ENCODE results near the gene EPN2.

The EPN2 gene

DNA sequence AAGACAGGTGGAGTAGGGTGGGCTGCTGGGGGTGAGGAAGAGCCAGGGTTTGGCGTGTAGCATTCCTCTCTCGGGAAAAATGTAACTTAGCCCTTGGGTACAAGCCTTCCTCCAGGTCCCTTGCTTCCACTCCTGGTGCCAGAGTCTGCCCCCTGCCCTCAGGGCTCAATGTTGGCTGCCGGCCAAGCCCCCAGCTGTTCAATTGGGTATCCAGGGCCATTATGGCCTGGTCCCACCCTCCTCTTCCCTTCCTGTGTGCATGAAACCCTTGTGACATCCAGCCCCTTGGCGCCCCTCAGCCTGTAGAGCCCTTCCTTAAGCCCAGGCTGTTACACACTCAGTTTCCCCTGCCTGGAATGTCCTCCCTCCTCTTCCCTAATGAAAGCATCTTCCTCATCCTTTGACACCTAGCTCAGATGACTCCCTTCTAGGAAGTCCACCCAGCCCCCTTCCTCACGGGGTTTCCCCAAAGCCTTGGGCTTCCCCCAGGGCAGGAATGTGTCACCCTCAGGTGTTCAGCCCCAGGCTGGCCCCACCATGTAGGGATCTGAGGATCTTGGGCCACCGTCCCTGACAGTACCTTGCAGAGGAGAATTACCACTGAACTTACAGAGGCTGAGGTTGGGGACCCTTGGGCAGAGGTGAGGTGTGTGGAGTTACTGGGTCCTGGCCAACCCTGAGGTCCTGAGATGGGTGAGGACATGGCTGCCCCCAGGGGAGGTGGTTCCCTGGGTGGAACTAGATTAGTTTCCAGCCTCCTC, 95.4 kb downstream of the EPN2 start:
- DNase-seq, result no peak

DNA sequence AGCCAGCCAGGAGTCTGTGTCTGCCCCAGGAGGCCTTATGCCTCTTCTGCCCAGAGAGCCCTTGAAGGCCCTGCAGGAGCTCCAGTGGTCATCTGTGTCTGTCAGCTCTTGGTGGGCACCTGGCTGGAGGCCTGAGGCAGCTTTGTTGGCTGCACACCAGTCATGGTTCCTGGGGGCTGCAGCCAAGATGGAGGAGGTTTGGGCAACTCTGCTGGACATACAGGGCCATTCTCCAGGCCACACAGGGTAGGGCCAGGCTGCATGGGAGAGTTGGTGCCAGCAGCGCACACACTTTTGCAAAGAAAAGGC, 95.9 kb downstream of the EPN2 start:
- no peak for DNase-seq

- DNase-seq, result no peak
Observed at GRCh38 chr17:19333736-19334290, 96.6 kb downstream of the EPN2 start.

DNA sequence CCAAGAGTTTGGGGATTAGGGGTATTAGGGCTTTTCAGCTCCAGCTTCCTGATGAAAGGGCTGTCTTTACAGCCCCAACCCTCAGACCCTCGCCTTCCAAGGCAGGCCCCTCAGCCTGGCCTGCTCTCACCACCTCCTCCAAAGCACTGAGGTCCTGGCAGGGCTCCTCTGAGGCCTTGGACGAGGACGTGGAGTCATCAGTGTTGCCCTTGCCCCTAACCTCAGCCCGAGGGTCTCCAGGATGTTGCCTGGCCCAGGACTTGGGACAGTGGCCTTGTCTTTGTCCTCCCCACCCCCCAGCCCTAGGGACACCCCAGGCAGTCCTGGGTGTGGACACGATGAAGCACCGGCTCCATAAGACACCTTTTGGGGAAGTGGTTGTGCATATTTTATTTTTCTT, 97.2 kb downstream of the EPN2 start:
- DNase-seq, result no peak

DNA sequence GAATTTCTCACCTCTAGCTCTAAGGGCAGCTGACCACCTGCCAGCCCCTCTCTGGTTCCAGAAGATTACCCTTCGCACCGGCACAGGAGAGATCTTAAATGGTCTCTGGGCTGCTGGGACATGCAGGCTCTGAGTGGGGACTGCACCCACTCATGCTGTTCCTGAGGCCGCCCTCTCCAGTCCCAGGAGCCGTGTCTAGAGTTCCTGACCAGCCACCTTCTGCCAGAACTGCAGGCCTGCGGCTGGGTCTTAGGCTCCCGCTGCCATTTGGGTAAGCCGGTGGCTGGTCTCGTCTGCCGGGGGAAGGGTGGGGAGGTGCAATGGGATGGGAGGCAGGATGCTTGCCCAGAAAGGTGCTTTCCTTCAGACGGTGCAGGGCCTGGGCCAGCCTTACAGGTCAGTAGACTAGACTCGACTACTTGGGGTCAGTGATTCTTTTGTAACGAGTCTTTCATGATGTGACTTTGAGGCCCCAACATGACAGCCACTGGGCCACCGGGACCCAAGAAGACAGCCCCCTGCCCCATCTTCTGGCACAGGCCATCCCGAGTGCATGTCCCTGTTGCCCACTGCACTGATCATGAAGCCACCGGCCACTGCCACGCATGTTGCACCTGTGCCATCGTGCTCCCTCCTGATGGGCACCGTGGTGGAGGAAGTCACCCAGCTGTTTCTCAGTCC, 98.9 kb downstream of the EPN2 start:
- DNase-seq, result no peak

DNA sequence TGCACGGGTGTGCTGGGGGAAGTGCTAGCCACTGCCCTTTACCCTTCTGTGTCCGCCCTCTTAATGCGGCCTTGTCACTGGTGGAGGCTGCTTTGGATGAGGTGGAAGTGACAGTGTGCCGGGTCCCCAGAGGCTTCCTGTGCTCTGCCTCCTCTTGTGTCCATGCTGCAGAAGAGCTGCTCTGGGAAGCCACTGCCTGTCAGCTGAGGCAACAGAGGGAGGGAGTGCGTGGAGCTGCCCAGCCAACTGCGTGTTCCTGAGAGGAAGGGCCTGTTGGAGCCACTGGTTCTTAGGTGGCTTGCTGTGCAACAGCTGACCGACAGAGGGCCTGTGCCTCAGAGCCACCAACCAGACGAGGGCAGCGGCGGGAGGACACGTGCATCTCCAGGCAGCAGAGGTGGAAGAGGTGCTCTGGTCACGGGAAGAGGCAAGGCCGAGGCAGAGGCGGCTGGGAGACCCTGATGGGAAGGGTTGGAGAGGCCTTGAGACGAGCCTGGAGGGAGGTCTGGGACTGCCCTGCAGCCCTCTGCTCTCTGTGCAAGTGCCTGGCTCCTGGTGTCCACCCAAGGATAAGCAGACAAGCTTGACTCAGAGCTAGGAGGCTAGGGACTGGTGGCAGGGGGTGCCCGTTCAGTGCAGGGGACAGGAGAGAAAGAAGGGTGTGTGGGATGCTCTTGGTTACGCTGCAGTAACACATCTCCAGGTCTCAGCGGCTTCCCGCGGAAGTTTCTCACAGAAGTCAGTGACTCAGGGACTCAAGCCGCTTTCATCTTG, 100.0 kb downstream of the EPN2 start:
- no peak for DNase-seq

- DNase-seq, result no peak
Observed at GRCh38 chr17:19337712-19338023, 100.5 kb downstream of the EPN2 start.

DNA sequence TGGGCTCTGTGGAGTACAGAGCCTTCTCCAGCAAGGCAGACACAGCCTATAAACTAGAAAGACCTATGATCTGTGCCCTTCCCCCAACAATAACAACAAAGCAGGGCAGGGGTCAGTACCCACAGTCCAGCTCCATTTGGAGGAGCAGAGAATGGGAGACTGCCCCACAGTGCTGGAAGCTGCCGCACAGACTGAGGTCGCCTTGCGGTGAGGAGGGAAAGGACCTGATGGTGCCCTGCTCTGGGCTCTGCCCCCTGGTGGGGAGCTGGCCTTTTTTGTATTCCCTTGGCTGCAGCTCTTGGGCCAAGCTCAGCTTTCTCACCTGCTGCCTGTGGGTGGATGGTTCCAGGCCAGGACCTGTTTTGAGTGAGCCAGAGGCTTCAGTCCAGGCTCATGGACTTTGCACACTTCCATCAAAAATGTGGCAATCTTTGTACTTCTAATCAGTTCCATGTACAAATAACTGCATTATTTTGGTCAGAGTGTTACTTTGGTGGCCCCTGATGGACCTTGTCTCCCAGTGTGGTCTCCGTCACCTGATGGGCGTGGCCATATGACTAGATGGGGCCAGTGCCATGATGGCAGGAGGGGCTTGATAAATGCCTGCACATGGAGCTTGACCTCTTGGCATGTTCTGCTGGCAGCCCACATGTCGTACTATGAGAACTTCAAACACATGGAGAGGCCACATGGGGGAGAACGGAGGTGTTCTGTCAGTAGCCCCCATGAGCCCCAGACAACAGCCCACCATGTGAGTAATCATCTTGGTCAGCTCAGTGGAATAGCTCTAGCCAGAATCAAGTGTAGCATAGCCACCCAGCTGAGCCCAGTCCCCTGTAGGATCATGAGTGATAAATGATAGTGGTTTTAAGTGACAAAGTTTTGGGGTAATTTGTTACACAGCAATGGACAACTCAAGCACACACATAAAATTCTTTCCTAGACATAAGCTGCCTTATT, 101.1 kb downstream of the EPN2 start:
- DNase-seq, result peak; percentile 29

GRCh38 chr17:19339341-19339815, 102.2 kb downstream of the EPN2 start:
- DNase-seq, result no peak

GRCh38 chr17:19341211-19341631, 104.1 kb downstream of the EPN2 start:
- no peak for DNase-seq

- DNase-seq, result no peak
Observed at GRCh38 chr17:19341641-19342610, 104.8 kb downstream of the EPN2 start.

DNA sequence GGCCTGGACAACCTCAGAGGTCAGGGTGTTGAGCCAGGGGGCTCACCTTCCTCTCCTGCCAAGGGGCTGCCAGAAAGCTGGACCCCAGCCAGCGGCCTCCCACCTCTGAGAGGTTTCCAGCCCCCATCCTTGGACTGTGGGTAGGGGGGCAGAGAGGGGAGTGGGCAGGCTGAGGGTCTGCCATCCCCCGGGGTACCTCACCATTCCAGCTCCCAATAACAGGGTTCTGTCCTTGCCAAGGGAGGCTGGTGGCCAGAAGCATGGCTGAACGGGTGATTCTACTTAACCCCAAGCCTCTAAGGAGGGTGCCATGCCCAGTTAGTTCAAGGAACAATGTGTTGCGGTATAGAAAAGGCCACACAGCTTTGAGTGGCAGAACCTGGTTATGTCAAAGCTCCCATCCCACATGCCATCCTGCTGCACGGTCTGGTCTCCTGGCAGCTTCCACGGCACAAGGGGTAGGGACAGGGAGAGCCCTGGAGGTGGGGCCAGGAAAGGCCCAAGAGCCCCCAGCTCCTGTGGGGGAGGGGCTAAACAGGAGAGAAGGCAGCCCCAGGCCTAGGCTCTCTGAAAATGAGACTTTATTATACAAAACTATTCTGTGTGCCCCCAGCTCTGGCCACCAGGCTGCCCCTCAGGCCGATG, 105.6 kb downstream of the EPN2 start:
- no peak for DNase-seq

GRCh38 chr17:19343256-19343630, 106.1 kb downstream of the EPN2 start:
- no peak for DNase-seq

- no peak for DNase-seq
Observed at GRCh38 chr17:19343671-19344151, 106.5 kb downstream of the EPN2 start.

DNA sequence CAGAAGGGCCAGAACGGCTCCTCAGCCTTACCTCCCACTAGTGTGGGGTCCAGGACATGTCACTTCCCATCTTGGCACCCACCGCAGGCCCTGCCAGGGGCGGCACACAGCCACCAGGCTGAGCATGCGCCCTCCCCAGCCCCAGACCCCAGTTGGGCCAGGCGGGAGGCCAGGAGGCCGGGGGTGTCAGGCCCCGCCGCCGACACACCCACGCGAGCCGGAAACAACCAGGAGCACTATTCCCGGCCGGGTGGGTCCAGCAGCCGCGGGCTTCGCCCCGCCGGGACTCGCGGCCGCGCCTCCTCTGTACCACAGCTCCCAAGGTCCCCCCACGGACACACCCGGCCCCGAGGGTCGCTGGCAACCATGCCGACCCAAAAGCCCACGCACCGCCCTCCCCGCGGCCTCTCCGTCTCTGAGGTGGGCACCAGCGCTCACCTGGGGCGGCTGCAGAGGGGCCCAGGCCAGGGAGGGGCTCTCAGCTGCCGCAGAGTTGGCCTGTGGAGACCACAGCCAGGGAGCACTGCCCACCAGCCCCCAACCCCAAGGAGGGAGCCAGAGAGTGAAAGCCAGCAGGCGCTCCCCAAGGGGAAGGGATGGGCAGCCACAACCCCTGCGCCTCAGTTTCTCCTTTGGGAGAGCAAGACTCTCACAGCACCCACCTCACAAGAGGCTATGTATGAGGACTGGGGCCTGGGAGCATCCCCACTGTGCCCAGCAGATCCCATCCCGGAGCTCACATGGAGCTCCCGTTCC, 107.3 kb downstream of the EPN2 start:
- no peak for DNase-seq

DNA sequence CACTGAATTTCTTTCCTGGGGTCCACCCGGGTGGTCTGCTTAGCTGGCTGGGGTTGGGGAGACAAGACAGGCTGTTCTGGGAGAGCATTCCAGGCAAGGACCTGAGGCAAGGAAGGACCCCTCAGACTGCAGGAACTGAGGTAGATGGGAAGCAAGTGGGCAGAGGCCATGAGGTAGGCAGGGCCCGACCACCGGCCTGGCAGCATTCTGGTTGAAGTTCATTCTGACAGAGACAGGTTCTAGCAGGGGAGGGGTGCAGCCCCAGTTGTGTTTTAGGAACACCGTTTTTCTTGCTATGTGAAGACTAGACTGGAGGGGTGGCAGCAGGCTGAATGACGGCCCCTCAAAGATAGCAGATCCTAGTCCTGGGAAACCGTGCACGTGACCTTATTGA, 107.9 kb downstream of the EPN2 start:
- no peak for DNase-seq

DNA sequence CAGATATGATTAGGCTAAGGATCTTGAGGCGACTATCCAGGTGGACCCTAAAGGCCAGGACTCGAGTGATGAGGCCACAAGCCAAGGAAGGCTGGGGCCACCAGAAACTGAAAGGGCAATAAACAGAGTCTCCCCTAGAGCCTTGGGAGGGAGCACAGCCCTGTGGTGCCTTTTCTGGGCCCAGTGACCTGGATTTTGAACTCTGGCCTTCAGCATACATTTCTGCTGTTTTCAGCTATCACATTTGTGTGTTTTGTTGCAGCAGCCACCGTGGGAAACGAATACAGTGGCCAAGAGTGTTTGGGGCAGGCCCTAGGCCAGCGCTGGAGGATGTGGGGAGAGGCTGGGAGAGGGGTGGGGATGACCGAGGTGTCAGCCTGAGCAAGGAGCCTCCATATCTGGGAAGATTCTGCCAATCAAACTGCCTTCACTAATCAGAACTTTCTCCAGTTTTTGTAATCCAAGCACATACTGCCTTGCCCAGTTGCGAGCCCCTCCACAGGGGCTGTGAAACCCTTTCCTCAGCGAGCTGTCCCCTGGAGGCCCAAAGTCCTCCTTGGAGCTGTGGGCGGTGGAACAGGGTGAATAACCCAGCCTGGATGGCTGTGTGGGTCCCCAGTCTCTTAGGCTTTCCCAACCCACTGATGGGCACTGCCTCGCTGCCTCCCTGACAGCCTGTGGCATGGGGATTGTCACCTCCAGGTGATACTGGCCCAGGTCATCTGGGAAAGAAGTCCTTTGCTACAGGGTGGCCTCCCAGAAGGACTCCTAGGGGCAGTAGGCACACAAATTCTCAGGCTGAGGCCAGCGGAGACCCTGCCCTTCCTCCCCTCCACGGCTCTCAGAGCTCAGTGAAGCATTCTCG, 108.6 kb downstream of the EPN2 start:
- DNase-seq, result no peak

DNA sequence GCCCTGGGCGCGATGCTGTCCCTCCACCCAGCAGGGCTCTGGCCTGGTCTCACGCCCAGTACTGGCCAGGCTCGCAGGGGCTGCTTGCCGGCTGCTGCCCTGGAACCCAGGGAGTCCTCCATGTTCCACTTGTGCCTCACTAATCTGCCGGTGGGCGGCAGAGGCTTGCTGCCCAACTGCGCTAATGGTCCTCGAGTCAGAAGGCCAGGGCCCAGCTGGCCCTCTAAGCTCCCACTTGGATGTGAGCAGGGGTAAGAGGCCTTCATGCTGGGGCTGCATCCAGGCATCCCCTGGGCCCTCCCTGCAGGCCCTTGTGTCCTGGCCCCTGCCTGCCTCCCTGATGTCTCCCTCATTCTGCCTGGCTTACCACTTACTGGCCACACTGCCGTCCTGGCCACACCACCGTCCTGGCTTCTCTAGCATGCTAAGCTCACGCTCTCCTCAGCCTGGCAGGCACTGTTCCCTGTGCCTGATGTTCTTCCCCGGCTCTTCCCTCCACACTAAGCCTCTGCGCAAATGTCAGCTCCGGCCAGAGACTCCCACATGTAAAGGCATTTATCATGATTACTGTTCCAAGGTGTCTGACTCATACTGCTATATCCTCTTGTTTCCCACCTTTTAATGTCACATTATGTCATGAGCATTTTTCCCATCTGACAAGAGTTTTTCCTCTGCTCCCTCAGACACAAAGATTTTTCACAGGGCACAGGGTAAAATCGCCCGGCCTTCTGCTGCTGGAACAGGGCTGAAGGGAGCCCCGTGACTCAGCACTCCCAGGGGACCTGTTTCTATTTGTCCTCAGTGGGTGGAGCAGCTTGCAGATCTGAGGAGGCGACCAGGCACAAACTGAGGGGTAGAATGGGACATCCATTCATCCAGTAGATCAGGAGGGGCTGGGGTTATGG, 109.4 kb downstream of the EPN2 start:
- no peak for DNase-seq
